K562 (cell line): ENCODE data around the gene ANKRD7.

ENCODE experiments used
- CBFB ChIP-seq: sonication (generic); formaldehyde crosslinking; IDR thresholded peaks from 2 replicates; pipeline ENCODE4 v1.4.0; 2020; ENCODE audit warnings: mild to moderate bottlenecking, missing genetic modification reagents
- CHD1 ChIP-seq: fragments of 200-600 bp; sonication (generic); IDR thresholded peaks from one replicate; pipeline ENCODE4 v1.6.1; 2012; ENCODE audit warnings: mild to moderate bottlenecking, moderate library complexity, low read length, inconsistent platforms
- CHD4 ChIP-seq: fragments of 200-600 bp; sonication (generic); IDR thresholded peaks from 3 replicates; pipeline ENCODE4 v1.6.1; 2012; ENCODE audit warnings: low read depth, mild to moderate bottlenecking, mixed read lengths, low read length, inconsistent platforms; ENCODE audit not compliant: insufficient read depth, insufficient replicate concordance, poor library complexity, severe bottlenecking
- ETV1 ChIP-seq: fragments of 450-650 bp; conservative IDR thresholded peaks from 2 replicates; pipeline ENCODE4 v1.6.1; 2016; ENCODE audit warnings: missing genetic modification characterization, control low read depth, low read depth, missing compliant biosample characterization
- IRF2 ChIP-seq: sonication (generic); formaldehyde crosslinking; IDR thresholded peaks from 2 replicates; pipeline ENCODE4 v1.8.1; 2022; ENCODE audit warnings: mild to moderate bottlenecking, missing genetic modification reagents
- MXI1 ChIP-seq: IDR thresholded peaks from 2 replicates; pipeline ENCODE4 v1.6.1; 2011; ENCODE audit warnings: low read depth, mild to moderate bottlenecking, improper control_type of control experiment, low read length
- POLR2AphosphoS5 ChIP-seq: IDR thresholded peaks from 2 replicates; pipeline ENCODE4 v1.6.1; 2011; ENCODE audit warnings: mild to moderate bottlenecking, low read depth, low read length, moderate library complexity; ENCODE audit not compliant: control insufficient read depth, insufficient read depth
- PTBP1 ChIP-seq: fragments of 200-400 bp; formaldehyde crosslinking; IDR thresholded peaks from 2 replicates; pipeline ENCODE4 v1.6.1; 2017; ENCODE audit warnings: low read depth, low read length
- SMAD4 ChIP-seq: fragments of 250-450 bp; sonication (Bioruptor Pico); conservative IDR thresholded peaks from 2 replicates; pipeline ENCODE4 v1.8.0; 2021; ENCODE audit warnings: inconsistent platforms, mild to moderate bottlenecking, moderate library complexity
- ZNF121 ChIP-seq: sonication (generic); formaldehyde crosslinking; conservative IDR thresholded peaks from 2 replicates; pipeline ENCODE4 v1.8.0; 2022; ENCODE audit warnings: missing genetic modification reagents

DNA sequence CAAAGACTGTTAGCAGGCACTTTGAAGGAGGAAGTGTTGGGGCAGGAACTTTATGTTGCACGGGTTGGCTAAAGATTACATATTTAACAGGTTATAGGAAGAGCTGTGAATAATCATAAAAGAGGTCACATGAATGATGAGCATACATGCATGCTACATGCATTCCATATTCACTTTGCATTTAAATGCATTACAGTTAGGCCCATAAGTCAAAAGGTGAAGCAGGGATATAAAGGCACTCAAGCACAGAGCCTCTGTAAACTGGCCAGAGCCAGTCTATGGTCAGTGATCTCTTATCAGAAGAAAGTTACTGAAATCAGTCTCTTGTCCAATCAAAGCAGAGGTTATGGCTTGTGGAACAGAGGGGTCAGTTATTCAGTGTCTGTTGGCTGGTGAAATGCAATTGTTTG lies 7.3 kb upstream of the ANKRD7 start:
- TF ChIP-seq CHD4, result no peak
- TF ChIP-seq POLR2AphosphoS5, result no peak
- no peak for TF ChIP-seq MXI1
- no peak for TF ChIP-seq CHD1
- TF ChIP-seq ETV1 (tag), result no peak
- no peak for TF ChIP-seq PTBP1
- no peak for TF ChIP-seq IRF2
- no peak for TF ChIP-seq SMAD4 (CRISPR knock-in tag)
- TF ChIP-seq ZNF121, result no peak
- TF ChIP-seq CBFB (CRISPR knock-in tag), result no peak
